ENCODE measurements around the gene SPI1.

- no peak for TF ChIP-seq CTCF (IDR thresholded peaks at IDR 0.05)
- TF ChIP-seq REST (IDR thresholded peaks at IDR 0.05; ENCODE audit: insufficient read depth in 1 of 2, low read depth in 2 of 2, low read length in 1 of 2) = no peak
Observed at GRCh38 chr11:47374720-47375019, 3.7 kb downstream of the SPI1 start.
